Thymus (tissue), 14 donors: ENCODE results near the gene MRPL12. TPM values are rescaled to one million over a fixed set of nuclear protein-coding genes. Genes with fewer than 3 reads are reported as not detected.
A peak's percentile ranks its signal among the peaks of the same experiment; 100 is the strongest.

Source experiments
- DNase-seq, 9 donors: peaks; one replicate each; pipeline ENCODE4 v3.0.0-alpha.2; 2013; ENCODE audit warnings: low spot score in 9 of 9, low read depth in 6 of 9, missing footprints in 1 of 9
- H3K27ac ChIP-seq, 2 donors: one replicate each; pipeline ENCODE4 v1.5.1; 2013; ENCODE audit warnings: control low read depth in 1 of 2, low read depth in 1 of 2, low read length in 1 of 2, mild to moderate bottlenecking in 1 of 2, moderate library complexity in 1 of 2
- H3K27me3 ChIP-seq, 2 donors: one replicate each; pipeline ENCODE4 v1.5.1; 2013; ENCODE audit warnings: low read length in 1 of 2; ENCODE audit not compliant: control insufficient read depth in 2 of 2, insufficient read depth in 1 of 2
- H3K36me3 ChIP-seq, 2 donors: one replicate each; pipeline ENCODE4 v1.5.1; 2013; ENCODE audit warnings: low read length in 1 of 2, mild to moderate bottlenecking in 1 of 2, moderate library complexity in 1 of 2; ENCODE audit not compliant: control insufficient read depth in 2 of 2, insufficient read depth in 2 of 2
- H3K4me1 ChIP-seq, 2 donors: one replicate each; pipeline ENCODE4 v1.5.1; 2013; ENCODE audit warnings: low read length in 2 of 2; ENCODE audit not compliant: control insufficient read depth in 2 of 2, insufficient read depth in 2 of 2
- H3K4me3 ChIP-seq, 2 donors: one replicate each; pipeline ENCODE4 v1.5.1; 2013; ENCODE audit warnings: low read length in 2 of 2, control low read depth in 1 of 2, mild to moderate bottlenecking in 1 of 2
- H3K9me3 ChIP-seq, 2 donors: one replicate each; pipeline ENCODE4 v1.5.1; 2013; ENCODE audit warnings: low read length in 1 of 2, mild to moderate bottlenecking in 1 of 2; ENCODE audit not compliant: control insufficient read depth in 2 of 2, insufficient read depth in 1 of 2
- WGBS: extraction: QIAGEN DNeasy Blood & Tissue Kit; methylation state at CpG from one replicate; pipeline ENCODE4 v1.1.7; 2013; 5-methylcytosine and 5-hydroxymethylcytosine counted together
- long read RNA-seq, 10 donors: transcript quantifications; one replicate each; lab custom pipeline, GENCODE V29; 2026
- polyA plus RNA-seq: library from polyadenylated mRNA; stranded (reverse); fragments of 200-250 nt; gene quantifications from one replicate; pipeline ENCODE4 v1.2.3, GENCODE V29; 2013
- total RNA-seq: library from RNA; stranded (reverse); fragments of 120-200 nt; gene quantifications from one replicate; pipeline ENCODE4 v1.2.4, GENCODE V29; 2013
- donor health status: healthy.

The MRPL12 gene
- total RNA-seq (21.6 TPM), polyA plus RNA-seq (59.7 TPM)
- long read RNA-seq, donor 1, result 0 reads
- long read RNA-seq, donor 2, transcript MRPL12-201 (5 exons, 1,028 nt), result major isoform, 59 of 59 reads
- long read RNA-seq, donor 2, partial matches to known transcripts, result 0 of 59 reads
- long read RNA-seq, donor 2, other reads (novel, unspliced or antisense), result 0 of 59 reads
- long read RNA-seq, donor 3, transcript MRPL12-201 (5 exons, 1,028 nt), result major isoform, 52 of 52 reads
- long read RNA-seq, donor 3, partial matches to known transcripts, result 0 of 52 reads
- long read RNA-seq, donor 3, other reads (novel, unspliced or antisense), result 0 of 52 reads
- long read RNA-seq, donor 4, transcript MRPL12-201 (5 exons, 1,028 nt), result major isoform, 15 of 20 reads
- long read RNA-seq, donor 4, partial matches to known transcripts, result 5 of 20 reads
- long read RNA-seq, donor 4, other reads (novel, unspliced or antisense), result 0 of 20 reads
- long read RNA-seq, donor 5, transcript MRPL12-201 (5 exons, 1,028 nt), result major isoform, 66 of 71 reads
- long read RNA-seq, donor 5, partial matches to known transcripts, result 5 of 71 reads
- long read RNA-seq, donor 5, other reads (novel, unspliced or antisense), result 0 of 71 reads
- long read RNA-seq, donor 6, transcript MRPL12-201 (5 exons, 1,028 nt), result major isoform, 32 of 32 reads
- long read RNA-seq, donor 6, partial matches to known transcripts, result 0 of 32 reads
- long read RNA-seq, donor 6, other reads (novel, unspliced or antisense), result 0 of 32 reads
- long read RNA-seq, donor 7, transcript MRPL12-201 (5 exons, 1,028 nt), result major isoform, 24 of 24 reads
- long read RNA-seq, donor 7, partial matches to known transcripts, result 0 of 24 reads
- long read RNA-seq, donor 7, other reads (novel, unspliced or antisense), result 0 of 24 reads
- long read RNA-seq, donor 8, transcript MRPL12-201 (5 exons, 1,028 nt), result major isoform, 11 of 11 reads
- long read RNA-seq, donor 8, partial matches to known transcripts, result 0 of 11 reads
- long read RNA-seq, donor 8, other reads (novel, unspliced or antisense), result 0 of 11 reads
- long read RNA-seq, donor 9, transcript MRPL12-201 (5 exons, 1,028 nt), result major isoform, 11 of 11 reads
- long read RNA-seq, donor 9, partial matches to known transcripts, result 0 of 11 reads
- long read RNA-seq, donor 9, other reads (novel, unspliced or antisense), result 0 of 11 reads
- long read RNA-seq, donor 10, transcript MRPL12-201 (5 exons, 1,028 nt), result major isoform, 21 of 21 reads
- long read RNA-seq, donor 10, partial matches to known transcripts, result 0 of 21 reads
- long read RNA-seq, donor 10, other reads (novel, unspliced or antisense), result 0 of 21 reads

GRCh38 chr17:81702934-81703746 is at the start of gene MRPL12:
TSS of gene MRPL12 (plus strand) at chr17:81703367. CDS start at chr17:81703502, 135 bp downstream.
- Histone ChIP-seq H3K27ac (peak within 1 kb of the TSS; percentile 92 to 94), H3K27me3 (no peaks in the 10 kb centered on the region), H3K36me3 (peaks cover 58 to 65% of the 10 kb centered on the region in 2 donors), H3K9me3 (no peaks in the 10 kb centered on the region), H3K4me1 (peaks cover 18 to 30% of the 10 kb centered on the region in 2 donors), H3K4me3 (peak within 1 kb of the TSS; percentile 92 to 96)
- under 1% methylated on average over 102 of the region's 102 CpGs for WGBS
- DNase-seq, result peak; percentile 79 to 95 (median 91)

- H3K27me3 ChIP-seq, result peaks cover 0 to 2% of the 10 kb centered on the region in 2 donors
- H3K4me1 ChIP-seq, result peaks cover 5 to 29% of the 10 kb centered on the region in 2 donors
- H3K4me3 ChIP-seq, result no peak overlapping the region
- no peak overlapping the region for H3K27ac ChIP-seq
- DNase-seq, result no peak
- H3K9me3 ChIP-seq, result no peaks in the 10 kb centered on the region
- WGBS, result 93% methylated on average over 18 of the region's 18 CpGs
- no peaks in the 10 kb centered on the region for H3K36me3 ChIP-seq
Measured at GRCh38 chr17:81655378-81656117, 47.6 kb upstream of the MRPL12 start.

- Histone ChIP-seq H3K4me3 (no peak within 1 kb of the TSS), H3K36me3 (no peaks in the 10 kb centered on the region), H3K4me1 (peaks cover 5 to 29% of the 10 kb centered on the region in 2 donors), H3K9me3 (no peaks in the 10 kb centered on the region), H3K27ac (no peak within 1 kb of the TSS), H3K27me3 (no peaks in the 10 kb centered on the region)
- no peak for DNase-seq
- 95% methylated on average over 15 of the region's 15 CpGs for WGBS
Measured at GRCh38 chr17:81656118-81656743, 46.9 kb upstream of the MRPL12 start, which contains the start of gene PDE6G. TSS of gene PDE6G (minus strand) at chr17:81656542. CDS start at chr17:81653305, 3,237 bp downstream.

GRCh38 chr17:81656835-81657234 is 46.3 kb upstream of the MRPL12 start:
- Histone ChIP-seq H3K27ac (no peak overlapping the region), H3K36me3 (no peaks in the 10 kb centered on the region), H3K4me1 (peaks cover 5 to 29% of the 10 kb centered on the region in 2 donors), H3K27me3 (no peaks in the 10 kb centered on the region), H3K4me3 (no peak overlapping the region), H3K9me3 (no peaks in the 10 kb centered on the region)
- DNase-seq, result no peak
- WGBS, result 66% methylated on average over 4 of the region's 4 CpGs

- no peaks in the 10 kb centered on the region for H3K36me3 ChIP-seq
- WGBS, result 89% methylated on average over 5 of the region's 5 CpGs
- no peaks in the 10 kb centered on the region for H3K9me3 ChIP-seq
- no peak for DNase-seq
- H3K27me3 ChIP-seq, result no peaks in the 10 kb centered on the region
- H3K27ac ChIP-seq, result no peak overlapping the region
- H3K4me3 ChIP-seq, result no peak overlapping the region
- H3K4me1 ChIP-seq, result peaks cover 0 to 32% of the 10 kb centered on the region in 2 donors
Measured at GRCh38 chr17:81659038-81659437, 44.1 kb upstream of the MRPL12 start.

GRCh38 chr17:81660441-81660840 is 42.7 kb upstream of the MRPL12 start:
- Histone ChIP-seq H3K27ac (no peak overlapping the region), H3K4me1 (peaks cover 0 to 36% of the 10 kb centered on the region in 2 donors)
- WGBS, result 98% methylated on average over 9 of the region's 9 CpGs

GRCh38 chr17:81662002-81662401 is 41.2 kb upstream of the MRPL12 start:
- Histone ChIP-seq H3K9me3 (no peaks in the 10 kb centered on the region), H3K4me1 (peaks cover 0 to 37% of the 10 kb centered on the region in 2 donors), H3K36me3 (peaks cover 4 to 6% of the 10 kb centered on the region in 2 donors), H3K4me3 (no peak overlapping the region), H3K27me3 (no peaks in the 10 kb centered on the region), H3K27ac (no peak overlapping the region)
- DNase-seq, result no peak
- WGBS, result 98% methylated on average over 4 of the region's 4 CpGs

More at GRCh38 chr17:81660441-81660840, 42.7 kb upstream of the MRPL12 start:
- no peak overlapping the region for H3K4me3 ChIP-seq
- peaks cover 4 to 6% of the 10 kb centered on the region in 2 donors for H3K36me3 ChIP-seq
- DNase-seq, result no peak
- no peaks in the 10 kb centered on the region for H3K9me3 ChIP-seq
- H3K27me3 ChIP-seq, result no peaks in the 10 kb centered on the region
